CD4-positive, alpha-beta T cell treated with Interleukin-1 beta for 1 hour (primary cell): ENCODE data around the gene MT1E.

Experiments
- DNase-seq, 2 donors: peaks; one replicate each; pipeline ENCODE4 v3.0.0-alpha.2; 2020 to 2022

The MT1E gene

DNA sequence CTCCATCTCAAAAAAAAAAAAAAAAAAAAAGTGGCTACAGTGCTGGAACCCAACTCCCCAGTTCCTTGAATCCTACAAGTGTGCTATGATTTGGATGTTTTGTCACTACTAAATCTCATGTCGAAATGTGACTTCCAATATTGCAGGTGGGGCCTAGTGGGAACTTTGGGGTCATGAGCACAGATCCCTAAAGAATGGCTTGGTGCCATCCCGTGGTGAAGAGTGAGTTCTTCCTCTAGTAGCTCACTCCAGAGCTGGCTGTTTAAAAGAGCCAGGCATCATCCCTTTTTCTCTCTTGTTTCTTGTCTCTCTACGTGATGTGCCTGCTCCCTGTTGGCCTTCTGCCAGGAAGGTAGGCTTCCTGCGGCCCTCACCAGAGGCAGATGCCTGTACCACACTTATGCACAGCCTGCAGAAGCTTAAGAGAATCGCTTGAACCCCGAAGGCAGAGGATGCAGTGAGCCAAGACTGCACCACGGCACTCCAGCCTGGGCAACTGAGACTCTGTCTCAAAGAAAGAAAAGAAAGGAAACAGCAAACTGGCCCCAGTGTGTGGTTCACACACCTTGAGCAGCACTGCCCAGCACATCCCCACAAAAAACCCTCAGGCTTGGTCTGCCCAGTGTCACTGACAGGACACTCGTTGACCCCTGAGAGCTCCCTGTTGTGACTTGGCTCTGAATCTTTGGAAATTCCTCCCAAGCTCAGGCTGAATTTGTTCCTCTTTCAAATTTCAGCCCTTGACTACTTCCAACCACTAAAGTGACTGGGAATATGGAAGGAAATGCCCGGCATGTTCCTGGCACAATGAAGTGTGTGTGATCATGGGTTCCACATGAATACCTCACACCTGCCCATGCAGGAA lies 3.1 kb downstream of the MT1E start:
- no peak for DNase-seq

DNA sequence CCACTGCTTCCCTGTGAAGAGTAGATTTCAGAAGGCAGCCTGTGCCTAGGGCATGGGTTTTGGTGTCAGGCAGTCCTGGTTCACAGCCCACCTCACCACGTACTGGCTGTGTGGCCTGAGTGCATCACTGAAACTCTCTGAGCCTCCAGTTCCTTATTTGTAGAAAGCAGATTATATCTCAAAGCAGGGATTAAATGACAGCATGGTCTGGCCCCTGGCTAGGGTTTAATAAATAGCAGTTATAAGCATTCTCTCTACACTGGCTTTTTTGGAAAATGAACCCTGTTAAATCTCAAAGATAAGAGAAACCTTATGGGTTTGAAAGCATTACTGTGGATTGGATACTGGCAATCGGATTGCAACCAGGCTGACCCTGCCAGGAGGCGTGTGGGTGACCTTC lies 4.0 kb downstream of the MT1E start:
- DNase-seq = no peak

GRCh38 chr16:56630134-56630533 lies 4.6 kb downstream of the MT1E start:
- DNase-seq = no peak

DNA sequence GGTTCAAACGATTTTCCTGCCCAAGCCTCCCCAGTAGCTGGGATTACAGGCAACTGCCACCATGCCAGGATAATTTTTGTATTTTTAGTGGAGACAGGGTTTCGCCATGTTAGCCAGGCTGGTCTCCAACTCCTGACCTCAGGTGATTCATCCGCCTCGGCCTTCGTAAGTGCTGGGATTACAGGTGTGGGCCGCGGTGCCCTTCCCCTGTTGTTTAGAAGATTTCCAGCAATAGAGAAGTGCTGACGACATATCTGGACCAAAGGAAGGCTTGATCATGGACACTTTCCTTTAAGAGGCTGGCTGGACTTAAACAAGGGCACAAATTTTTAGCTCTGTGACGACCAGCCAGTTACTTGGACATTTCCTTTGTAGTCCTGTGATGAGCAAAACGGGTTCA lies 5.6 kb downstream of the MT1E start:
- no peak for DNase-seq

DNA sequence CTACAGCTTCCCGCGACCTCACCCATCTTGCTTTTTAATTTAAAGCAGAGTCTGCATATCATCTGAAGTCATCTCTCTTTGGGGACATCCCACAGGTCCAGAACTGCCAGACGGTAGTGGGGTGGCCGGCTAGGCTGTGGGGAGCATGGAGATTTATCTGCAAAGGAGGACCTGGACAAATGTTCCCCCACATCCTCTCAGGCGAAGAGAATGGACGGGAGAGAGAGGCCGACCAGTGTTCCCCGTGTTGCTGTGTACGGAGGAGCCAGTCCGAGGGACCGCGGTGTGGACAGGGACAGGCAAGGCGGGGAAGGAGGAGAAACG lies 6.2 kb downstream of the MT1E start:
- no peak for DNase-seq

GRCh38 chr16:56632156-56632847 lies 6.7 kb downstream of the MT1E start, which contains the start of gene MT1M:
Gene MT1M (plus strand): TSS chr16:56632659. CDS start chr16:56632732, 73 bp downstream.
- DNase-seq = no peak

GRCh38 chr16:56632848-56633365 lies 7.3 kb downstream of the MT1E start:
- no peak for DNase-seq

GRCh38 chr16:56633535-56633934 lies 8.0 kb downstream of the MT1E start:
- no peak for DNase-seq

DNA sequence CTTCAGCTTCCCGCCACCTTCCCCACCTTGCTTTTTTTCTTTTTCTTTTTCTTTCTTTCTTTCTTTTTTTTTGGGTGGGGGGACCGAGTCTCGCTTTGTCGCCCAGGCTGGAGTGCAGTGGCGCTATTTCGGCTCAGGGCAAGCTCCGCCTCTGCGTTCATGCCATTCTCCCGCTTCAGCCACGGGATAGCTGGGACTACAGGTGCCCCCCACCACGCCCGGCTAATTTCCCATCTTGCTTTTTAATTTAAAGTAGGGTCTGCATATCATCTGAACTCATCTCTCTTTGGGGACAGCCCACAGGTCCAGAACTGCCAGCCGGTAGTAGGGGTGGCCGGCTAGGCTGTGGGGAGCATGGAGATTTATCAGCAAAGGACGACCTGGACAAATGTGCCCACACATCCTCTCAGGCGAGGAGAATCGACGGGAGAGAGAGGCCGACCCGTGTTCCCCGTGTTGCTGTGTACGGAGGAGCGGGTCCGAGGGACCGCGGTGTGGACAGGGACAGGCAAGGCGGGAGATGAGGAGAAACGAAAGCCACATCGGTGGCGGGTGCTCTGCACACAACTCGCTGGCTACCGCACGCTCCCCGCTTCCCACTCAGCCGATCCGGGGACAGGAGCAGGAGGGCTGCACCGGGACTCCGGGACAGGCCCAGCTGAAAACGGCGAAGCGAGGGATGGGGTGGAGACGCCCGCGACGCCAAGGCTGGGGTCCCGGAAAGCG lies 9.3 kb downstream of the MT1E start:
- no peak for DNase-seq

DNA sequence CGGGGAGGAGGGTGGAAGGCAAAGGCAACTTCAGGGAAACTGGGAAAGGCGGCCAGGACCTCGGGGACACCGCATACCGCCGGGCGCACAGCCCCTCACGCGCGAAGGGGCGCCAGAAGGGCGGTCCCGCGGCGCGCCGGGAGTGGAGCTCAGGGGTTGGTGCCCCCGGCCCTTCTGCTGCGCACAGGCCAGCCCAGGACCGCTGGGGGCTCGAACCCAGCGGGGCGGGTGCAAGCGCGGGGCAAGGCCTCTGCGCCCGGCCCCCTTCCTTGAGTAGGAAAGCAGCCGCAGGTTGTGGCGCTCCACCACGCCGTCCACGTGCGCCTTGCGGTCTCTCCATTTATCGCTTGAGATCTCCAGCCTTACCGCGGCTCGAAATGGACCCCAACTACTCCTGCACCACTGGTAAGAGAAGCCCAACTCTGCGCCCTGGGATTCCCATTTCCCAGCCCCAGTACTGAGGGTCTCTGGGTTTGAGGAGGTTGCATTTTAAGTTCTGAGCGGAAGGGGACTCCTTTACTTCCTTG lies 9.9 kb downstream of the MT1E start:
- DNase-seq = no peak

DNA sequence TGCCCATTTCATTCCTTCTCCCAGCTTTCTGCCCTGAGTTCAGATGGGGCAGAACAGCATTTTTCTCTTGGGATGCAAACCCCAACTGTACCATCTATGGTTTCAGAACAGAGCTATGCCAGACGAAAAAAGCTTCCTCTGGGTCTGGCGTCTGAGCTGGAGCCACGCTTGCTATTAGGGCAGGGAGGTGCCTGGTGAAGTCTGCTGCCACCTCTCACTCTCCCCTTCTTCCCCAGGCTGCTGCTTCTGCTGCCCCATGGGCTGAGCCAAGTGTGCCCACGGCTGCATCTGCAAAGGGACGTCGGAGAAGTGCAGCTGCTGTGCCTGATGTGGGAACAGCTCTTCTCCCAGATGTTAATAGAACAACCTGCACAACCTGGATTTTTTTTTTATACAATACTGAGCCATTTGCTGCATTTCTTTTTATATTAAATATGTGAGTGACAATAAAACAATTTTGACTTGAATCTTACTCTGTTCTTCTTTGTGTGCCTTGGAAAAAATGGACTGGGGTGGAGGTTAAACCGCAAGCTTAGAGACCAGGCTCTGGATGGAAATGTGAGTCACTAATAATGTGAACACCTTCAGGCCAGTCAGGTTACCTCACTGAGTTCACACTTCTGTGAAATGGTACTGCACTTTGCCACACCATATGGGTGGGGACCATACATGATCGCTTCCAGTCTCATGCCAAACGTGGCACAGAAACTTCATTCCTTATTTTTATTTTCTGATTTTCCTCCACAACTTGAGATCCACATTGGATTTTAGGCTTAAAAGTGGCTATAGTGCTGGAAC lies 11.2 kb downstream of the MT1E start:
- DNase-seq = no peak

GRCh38 chr16:56637814-56638750 lies 12.5 kb downstream of the MT1E start, which contains the start of gene MT1A:
Gene MT1A (plus strand): TSS chr16:56638666. CDS start chr16:56638739, 73 bp downstream.
- no peak for DNase-seq

- no peak for DNase-seq
Observed at GRCh38 chr16:56639045-56639444, 13.5 kb downstream of the MT1E start.

DNA sequence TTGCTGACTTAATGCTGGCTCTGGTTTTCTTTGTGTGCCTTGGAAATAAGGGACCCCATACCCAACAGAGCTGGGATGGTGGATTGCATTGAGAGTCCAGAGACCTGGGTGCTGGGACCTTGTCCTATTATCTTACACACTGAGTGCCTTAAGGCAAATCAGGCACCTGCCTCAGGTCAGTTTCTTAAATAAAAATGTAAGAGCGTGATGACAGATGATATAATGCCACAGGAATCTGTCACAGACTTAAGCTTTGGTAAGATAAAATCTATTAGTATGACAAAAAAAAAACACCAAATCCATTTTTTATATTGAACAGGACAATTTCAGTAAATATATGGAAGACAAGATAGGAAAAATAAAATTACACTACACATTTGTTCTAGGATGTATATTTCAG lies 14.5 kb downstream of the MT1E start:
- no peak for DNase-seq

DNA sequence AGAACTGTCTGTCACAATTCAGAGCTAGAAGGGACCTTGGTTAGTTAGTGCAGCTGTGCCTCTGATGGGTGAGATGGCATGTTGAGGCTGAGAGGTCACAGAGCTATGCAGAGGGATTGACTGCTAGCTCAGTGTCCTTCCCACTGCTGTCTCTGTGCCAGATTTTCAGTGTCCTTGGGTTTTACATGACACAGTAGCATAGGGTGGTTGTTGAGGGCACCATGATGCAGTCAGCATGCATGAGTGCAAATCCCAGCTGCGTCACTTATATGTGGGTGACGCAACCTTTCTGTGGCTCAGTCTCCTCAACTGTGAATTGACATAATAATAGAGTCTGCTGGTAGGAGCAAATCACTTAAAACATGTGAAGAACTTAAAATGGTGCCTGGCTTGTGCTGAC lies 15.6 kb downstream of the MT1E start:
- DNase-seq = no peak

- peak; percentile 78 to 81 for DNase-seq
Observed at GRCh38 chr16:56643080-56643778, 17.6 kb downstream of the MT1E start.

DNA sequence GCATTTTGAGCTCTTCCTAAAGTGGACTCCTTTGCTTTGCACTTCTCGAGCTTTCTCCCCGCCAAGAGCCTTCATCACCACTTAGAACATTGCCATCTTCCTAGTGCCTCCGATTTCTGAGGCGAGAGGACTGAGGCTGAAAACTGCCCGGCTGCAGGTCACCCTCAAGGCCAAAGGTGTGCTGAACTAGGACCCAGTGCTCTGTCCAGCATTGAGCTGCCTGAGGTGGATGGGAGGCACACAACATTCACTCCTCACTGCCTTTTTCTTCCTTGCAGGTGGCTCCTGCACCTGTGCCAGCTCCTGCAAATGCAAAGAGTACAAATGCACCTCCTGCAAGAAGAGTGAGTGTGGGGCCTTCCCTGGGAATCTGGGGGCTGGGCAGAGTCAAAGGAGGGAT lies 18.3 kb downstream of the MT1E start:
- DNase-seq = no peak

DNA sequence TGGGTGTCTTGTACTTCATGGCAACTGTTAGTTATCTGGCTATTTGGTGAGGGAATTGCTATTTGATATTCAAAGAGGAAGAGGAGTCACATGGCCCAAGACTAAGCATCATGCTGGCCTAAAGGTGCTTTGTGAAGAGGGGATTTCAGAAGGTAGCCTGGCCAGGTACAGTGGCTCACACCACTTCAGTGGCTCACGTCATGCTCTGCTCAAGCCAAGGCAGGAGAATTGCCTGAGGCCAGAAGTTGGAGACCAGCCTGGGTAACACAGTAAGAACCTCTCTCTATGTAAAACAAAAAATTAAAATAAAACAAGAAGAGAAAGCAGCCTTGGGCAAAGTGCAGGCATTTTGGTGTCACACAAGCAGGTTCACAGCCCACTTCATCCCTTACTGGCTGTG lies 19.7 kb downstream of the MT1E start:
- DNase-seq = no peak

DNA sequence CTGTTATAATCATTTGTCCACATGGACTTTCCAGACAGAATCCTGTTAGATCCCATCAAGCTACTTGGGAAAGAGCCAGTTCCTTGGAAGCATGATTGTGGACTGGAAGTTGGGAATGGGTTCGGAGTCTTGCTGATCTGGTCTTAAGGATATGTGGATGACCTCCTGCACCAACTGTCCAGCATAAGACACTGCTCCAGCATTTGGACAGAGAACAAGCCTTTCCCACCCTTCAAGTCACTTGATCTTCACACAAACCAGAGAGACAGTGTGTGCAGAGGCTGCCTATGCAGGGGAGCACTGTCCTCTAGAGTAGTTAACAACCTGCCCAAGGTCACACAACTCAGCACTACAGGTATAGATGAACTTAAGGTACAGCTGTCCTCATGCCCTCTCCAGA lies 20.3 kb downstream of the MT1E start:
- no peak for DNase-seq

- DNase-seq = no peak
Observed at GRCh38 chr16:56647641-56648431, 22.3 kb downstream of the MT1E start.
